Ascending aorta (tissue), 2 donors: ENCODE measurements around the gene CEMIP. TPM values are rescaled to one million over a fixed set of nuclear protein-coding genes. Genes with fewer than 3 reads are reported as not detected.

Experiments used
- DNase-seq, 2 donors: peaks; one replicate each; pipeline ENCODE4 v3.0.0-alpha.2; 2019; ENCODE audit warnings: low spot score in 2 of 2
- H3K27ac ChIP-seq, 2 donors: fragments of 200-600 bp; sonication (generic); one replicate each; pipeline ENCODE4 v1.5.1; 2016 to 2017; ENCODE audit warnings: mild to moderate bottlenecking in 1 of 2
- H3K27me3 ChIP-seq: fragments of 200-600 bp; sonication (generic); one replicate; pipeline ENCODE4 v1.5.1; 2017
- H3K36me3 ChIP-seq, 2 donors: fragments of 200-600 bp; sonication (generic); one replicate each; pipeline ENCODE4 v1.5.1; 2016
- H3K4me1 ChIP-seq, 2 donors: fragments of 200-600 bp; sonication (generic); one replicate each; pipeline ENCODE4 v1.5.1; 2016 to 2017; ENCODE audit warnings: mild to moderate bottlenecking in 1 of 2
- H3K4me3 ChIP-seq, 2 donors: fragments of 200-600 bp; sonication (generic); one replicate each; pipeline ENCODE4 v1.5.1; 2016 to 2017; ENCODE audit warnings: mild to moderate bottlenecking in 1 of 2
- H3K9me3 ChIP-seq, 2 donors: fragments of 200-600 bp; sonication (generic); one replicate each; pipeline ENCODE4 v1.5.1; 2016
- intact Hi-C: fragments of 100-400 bp; cut with DNase I; formaldehyde crosslinking; loops from one replicate; pipeline ENCODE4 v1.15.1; 2023
- total RNA-seq: library from RNA; depleted of rRNA; stranded (reverse); fragments of >200 nt; gene quantifications from one replicate; pipeline ENCODE4 v1.1.0, GENCODE V29; 2016
- TF ChIP-seq, protein P1 (sequence below), 3 experiments: fragments of 200-600 bp in 2 of 3; fragments of 450-650 bp in 1 of 3; sonication (generic) in 2 of 3; IDR thresholded peaks; one replicate each; pipeline ENCODE4 v1.5.1; 2016 to 2019; ENCODE audit warnings: antibody characterized with exemption in 3 of 3, mild to moderate bottlenecking in 1 of 3, moderate library complexity in 1 of 3

CEMIP gene, protein sequence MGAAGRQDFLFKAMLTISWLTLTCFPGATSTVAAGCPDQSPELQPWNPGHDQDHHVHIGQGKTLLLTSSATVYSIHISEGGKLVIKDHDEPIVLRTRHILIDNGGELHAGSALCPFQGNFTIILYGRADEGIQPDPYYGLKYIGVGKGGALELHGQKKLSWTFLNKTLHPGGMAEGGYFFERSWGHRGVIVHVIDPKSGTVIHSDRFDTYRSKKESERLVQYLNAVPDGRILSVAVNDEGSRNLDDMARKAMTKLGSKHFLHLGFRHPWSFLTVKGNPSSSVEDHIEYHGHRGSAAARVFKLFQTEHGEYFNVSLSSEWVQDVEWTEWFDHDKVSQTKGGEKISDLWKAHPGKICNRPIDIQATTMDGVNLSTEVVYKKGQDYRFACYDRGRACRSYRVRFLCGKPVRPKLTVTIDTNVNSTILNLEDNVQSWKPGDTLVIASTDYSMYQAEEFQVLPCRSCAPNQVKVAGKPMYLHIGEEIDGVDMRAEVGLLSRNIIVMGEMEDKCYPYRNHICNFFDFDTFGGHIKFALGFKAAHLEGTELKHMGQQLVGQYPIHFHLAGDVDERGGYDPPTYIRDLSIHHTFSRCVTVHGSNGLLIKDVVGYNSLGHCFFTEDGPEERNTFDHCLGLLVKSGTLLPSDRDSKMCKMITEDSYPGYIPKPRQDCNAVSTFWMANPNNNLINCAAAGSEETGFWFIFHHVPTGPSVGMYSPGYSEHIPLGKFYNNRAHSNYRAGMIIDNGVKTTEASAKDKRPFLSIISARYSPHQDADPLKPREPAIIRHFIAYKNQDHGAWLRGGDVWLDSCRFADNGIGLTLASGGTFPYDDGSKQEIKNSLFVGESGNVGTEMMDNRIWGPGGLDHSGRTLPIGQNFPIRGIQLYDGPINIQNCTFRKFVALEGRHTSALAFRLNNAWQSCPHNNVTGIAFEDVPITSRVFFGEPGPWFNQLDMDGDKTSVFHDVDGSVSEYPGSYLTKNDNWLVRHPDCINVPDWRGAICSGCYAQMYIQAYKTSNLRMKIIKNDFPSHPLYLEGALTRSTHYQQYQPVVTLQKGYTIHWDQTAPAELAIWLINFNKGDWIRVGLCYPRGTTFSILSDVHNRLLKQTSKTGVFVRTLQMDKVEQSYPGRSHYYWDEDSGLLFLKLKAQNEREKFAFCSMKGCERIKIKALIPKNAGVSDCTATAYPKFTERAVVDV (N-terminal part only)
- not detected for total RNA-seq

DNA sequence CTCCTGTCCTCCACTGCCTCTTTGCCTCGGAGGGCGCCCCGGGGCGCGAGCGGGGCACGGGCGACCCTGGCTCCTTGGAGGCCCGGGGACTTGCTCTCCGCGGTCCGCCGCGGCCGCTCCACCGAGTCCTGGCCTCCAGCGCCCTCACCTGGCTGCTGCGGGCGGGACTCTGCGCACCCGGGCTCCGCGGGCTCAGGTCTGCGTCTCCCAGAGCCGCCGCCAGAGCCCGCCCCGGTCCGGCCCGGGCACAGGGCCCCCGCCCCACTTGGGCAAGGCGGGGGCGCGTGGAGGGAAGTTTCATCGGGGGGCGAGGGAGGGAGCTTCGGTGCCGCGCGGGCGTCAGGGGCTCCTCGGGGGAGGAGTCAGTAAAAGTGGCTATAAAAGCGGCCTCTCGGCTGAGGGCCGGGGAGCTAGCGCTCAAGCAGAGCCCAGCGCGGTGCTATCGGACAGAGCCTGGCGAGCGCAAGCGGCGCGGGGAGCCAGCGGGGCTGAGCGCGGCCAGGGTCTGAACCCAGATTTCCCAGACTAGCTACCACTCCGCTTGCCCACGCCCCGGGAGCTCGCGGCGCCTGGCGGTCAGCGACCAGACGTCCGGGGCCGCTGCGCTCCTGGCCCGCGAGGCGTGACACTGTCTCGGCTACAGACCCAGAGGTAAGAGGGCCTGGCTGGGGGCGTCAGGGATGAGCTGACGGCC is at the start of gene CEMIP:
TSS of gene CEMIP (plus strand) at position 407 of the 694 bp plus-strand sequence. CDS start 94,510 bp downstream, outside the sequence.
- Histone ChIP-seq H3K27ac (no peak within 1 kb of the TSS), H3K4me3 (peak within 1 kb of the TSS; percentile 61 to 67), H3K4me1 (peaks cover 14 to 21% of the 10 kb centered on the region in 2 donors), H3K36me3 (no peaks in the 10 kb centered on the region), H3K27me3 (no peaks in the 10 kb centered on the region), H3K9me3 (no peaks in the 10 kb centered on the region)
- peak in 1 of 2 donors; percentile 74 for DNase-seq
- intact Hi-C loops: loop anchor here (2.0 kb wide), 1 partner anchor 190 kb away; no protein-coding TSS in a partner anchor
- TF ChIP-seq, protein P1, sequence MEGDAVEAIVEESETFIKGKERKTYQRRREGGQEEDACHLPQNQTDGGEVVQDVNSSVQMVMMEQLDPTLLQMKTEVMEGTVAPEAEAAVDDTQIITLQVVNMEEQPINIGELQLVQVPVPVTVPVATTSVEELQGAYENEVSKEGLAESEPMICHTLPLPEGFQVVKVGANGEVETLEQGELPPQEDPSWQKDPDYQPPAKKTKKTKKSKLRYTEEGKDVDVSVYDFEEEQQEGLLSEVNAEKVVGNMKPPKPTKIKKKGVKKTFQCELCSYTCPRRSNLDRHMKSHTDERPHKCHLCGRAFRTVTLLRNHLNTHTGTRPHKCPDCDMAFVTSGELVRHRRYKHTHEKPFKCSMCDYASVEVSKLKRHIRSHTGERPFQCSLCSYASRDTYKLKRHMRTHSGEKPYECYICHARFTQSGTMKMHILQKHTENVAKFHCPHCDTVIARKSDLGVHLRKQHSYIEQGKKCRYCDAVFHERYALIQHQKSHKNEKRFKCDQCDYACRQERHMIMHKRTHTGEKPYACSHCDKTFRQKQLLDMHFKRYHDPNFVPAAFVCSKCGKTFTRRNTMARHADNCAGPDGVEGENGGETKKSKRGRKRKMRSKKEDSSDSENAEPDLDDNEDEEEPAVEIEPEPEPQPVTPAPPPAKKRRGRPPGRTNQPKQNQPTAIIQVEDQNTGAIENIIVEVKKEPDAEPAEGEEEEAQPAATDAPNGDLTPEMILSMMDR (IDR thresholded peaks at IDR 0.05): peak; percentile 46 to 80 (median 72)

DNA sequence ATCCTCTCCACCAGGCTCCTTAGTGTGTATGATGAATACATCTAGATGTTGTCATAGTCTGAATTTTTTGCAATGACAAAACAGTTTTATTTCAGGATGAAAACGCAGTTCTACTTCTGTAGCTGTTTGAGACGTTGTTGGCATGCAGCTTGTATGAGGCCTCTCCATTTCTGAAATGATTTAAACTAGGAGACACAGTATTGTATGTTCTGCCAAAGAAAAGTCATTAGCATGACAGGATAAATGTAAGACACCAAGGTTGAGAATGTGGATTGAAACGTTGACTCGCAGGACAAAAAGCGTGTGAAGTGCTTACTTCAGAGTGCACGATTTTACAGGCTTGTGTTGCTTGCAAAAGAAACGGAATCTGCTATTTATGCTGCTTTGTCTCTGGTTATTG is 48.8 kb upstream of the CEMIP start:
- no peaks in the 10 kb centered on the region for H3K9me3 ChIP-seq
- intact Hi-C loops: no loop called here
- H3K4me1 ChIP-seq: no peaks in the 10 kb centered on the region
- DNase-seq: no peak
- H3K36me3 ChIP-seq: no peaks in the 10 kb centered on the region
- no peaks in the 10 kb centered on the region for H3K27me3 ChIP-seq
- no peak overlapping the region for H3K27ac ChIP-seq
- H3K4me3 ChIP-seq: no peak overlapping the region
- TF ChIP-seq, protein P1 (IDR thresholded peaks at IDR 0.05): no peak

DNA sequence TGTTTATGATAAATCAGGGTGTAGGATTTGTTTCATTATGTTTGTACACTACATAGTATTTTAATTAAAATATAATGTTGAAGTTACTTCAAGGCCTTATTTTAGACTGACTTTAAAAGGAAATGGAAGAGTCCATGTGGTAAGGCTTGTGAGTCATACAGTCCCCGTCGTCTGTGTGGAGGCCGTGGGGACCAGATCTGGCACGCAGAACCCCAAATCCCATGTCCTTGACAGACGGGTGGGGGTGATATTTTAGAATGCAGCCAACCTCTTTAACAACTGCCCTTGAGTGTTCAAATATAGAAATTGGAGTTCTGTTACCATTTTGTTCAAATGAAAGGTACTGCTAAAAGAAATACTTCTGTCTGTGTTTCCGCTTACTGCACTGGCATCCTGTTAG is 48.2 kb upstream of the CEMIP start:
- Histone ChIP-seq H3K9me3 (no peaks in the 10 kb centered on the region), H3K4me1 (no peaks in the 10 kb centered on the region), H3K4me3 (no peak overlapping the region), H3K36me3 (no peaks in the 10 kb centered on the region), H3K27me3 (no peaks in the 10 kb centered on the region), H3K27ac (no peak overlapping the region)
- intact Hi-C loops: no loop called here
- DNase-seq: no peak
- TF ChIP-seq, protein P1 (IDR thresholded peaks at IDR 0.05): no peak

DNA sequence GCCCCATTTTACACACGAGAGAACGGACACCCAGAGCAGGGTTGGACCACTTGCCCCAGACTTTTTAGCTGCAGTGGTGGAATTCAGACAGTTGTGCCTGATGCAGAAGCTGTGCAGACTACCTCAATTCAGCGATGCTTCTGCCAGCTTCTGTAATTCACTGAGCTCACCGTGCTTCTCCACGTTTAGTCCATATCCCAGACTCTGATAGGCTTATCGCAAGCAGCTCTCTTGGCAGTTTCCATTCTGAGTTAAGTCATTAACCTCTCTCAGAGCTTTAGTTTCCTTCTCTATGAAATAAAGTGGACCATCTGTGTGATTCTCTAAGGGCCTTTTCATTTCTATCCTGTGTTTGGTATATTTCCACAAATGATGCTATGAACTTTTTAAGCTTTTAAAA is 47.0 kb upstream of the CEMIP start:
- intact Hi-C loops: no loop called here
- Histone ChIP-seq H3K9me3 (no peaks in the 10 kb centered on the region), H3K36me3 (no peaks in the 10 kb centered on the region), H3K4me3 (no peak overlapping the region), H3K4me1 (no peaks in the 10 kb centered on the region), H3K27me3 (no peaks in the 10 kb centered on the region), H3K27ac (no peak overlapping the region)
- TF ChIP-seq, protein P1 (IDR thresholded peaks at IDR 0.05): no peak
- DNase-seq: no peak

DNA sequence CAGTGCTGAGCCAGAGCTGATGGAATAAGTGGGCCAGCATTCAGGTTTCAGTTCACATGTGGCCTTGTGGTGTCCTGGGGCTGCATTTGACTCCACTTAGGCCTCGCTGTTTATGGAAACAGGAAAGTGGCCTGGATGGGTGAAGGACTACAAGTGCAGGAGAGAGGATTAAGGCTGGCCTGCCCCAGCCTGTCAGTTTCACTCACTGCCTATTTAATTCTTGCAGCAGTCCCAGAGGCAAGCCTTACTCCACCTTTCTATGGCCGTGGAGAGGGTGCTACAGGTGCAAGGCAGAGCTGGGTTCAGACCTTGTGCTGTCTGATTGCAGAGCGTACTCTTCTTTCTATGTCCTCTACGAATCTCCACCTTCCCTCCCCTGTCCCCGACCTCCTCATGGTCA is 46.4 kb upstream of the CEMIP start:
- Histone ChIP-seq H3K27ac (no peak overlapping the region), H3K4me3 (no peak overlapping the region), H3K4me1 (no peaks in the 10 kb centered on the region), H3K27me3 (no peaks in the 10 kb centered on the region), H3K36me3 (no peaks in the 10 kb centered on the region), H3K9me3 (no peaks in the 10 kb centered on the region)
- TF ChIP-seq, protein P1 (IDR thresholded peaks at IDR 0.05): no peak
- intact Hi-C loops: no loop called here
- no peak for DNase-seq
